Neural cell (in vitro differentiated cells): ENCODE measurements around the gene CNPPD1. TPM values are rescaled to one million over a fixed set of nuclear protein-coding genes. Genes with fewer than 3 reads are reported as not detected.
"Not testable (repeated sequence)": the region's sequence is repeated elsewhere in the genome, so short reads cannot be mapped to it uniquely, and the experiment has no call there.

Experiments used
- H2AFZ ChIP-seq: fragments of 200-600, 300-800 bp; sonication (generic), shearing (Covaris generic); 2 replicates; pipeline ENCODE4 v1.6.0; 2014; ENCODE audit warnings: low read depth, mild to moderate bottlenecking, antibody characterized with exemption, low read length, moderate library complexity
- H3F3A ChIP-seq: fragments of 200-600 bp; shearing (Covaris generic); 2 replicates; pipeline ENCODE4 v1.6.1; 2016; ENCODE audit warnings: mild to moderate bottlenecking, moderate library complexity, mixed read lengths, antibody characterized with exemption, low read length; ENCODE audit not compliant: insufficient read depth, poor library complexity, severe bottlenecking
- H3K27ac ChIP-seq: fragments of 200-600, 300-800 bp; sonication (generic), shearing (Covaris generic); 2 replicates; pipeline ENCODE4 v1.5.1; 2014; ENCODE audit warnings: mild to moderate bottlenecking, low read length, moderate library complexity
- H3K27me3 ChIP-seq: fragments of 300-800, 200-600 bp; sonication (generic), shearing (Covaris generic); 2 replicates; pipeline ENCODE4 v1.6.0; 2014; ENCODE audit warnings: mild to moderate bottlenecking, low read depth, low read length, moderate library complexity; ENCODE audit not compliant: insufficient read depth
- H3K36me3 ChIP-seq: fragments of 300-800, 200-600 bp; sonication (generic), shearing (Covaris generic); 2 replicates; pipeline ENCODE4 v1.5.1; 2014; ENCODE audit warnings: mild to moderate bottlenecking, antibody characterized with exemption, low read length, moderate library complexity; ENCODE audit not compliant: insufficient read depth
- H3K4me2 ChIP-seq: fragments of 300-800, 200-600 bp; sonication (generic), shearing (Covaris generic); 2 replicates; pipeline ENCODE4 v1.6.0; 2014; ENCODE audit warnings: mild to moderate bottlenecking, low read length
- H3K4me3 ChIP-seq: fragments of 300-800, 200-600 bp; sonication (generic), shearing (Covaris generic); 2 replicates; pipeline ENCODE4 v1.5.1; 2014; ENCODE audit warnings: mild to moderate bottlenecking, low read length, moderate library complexity
- H3K79me2 ChIP-seq: fragments of 200-600 bp; shearing (Covaris generic); replicated peaks from 2 replicates; pipeline ENCODE4 v1.6.0; 2014; ENCODE audit warnings: mild to moderate bottlenecking, low read length, moderate library complexity; ENCODE audit not compliant: insufficient read depth
- H3K9ac ChIP-seq: fragments of 300-800, 200-600 bp; sonication (generic), shearing (Covaris generic); 2 replicates; pipeline ENCODE4 v1.6.1; 2016; ENCODE audit warnings: mild to moderate bottlenecking, low read length, mixed read lengths
- H3K9me2 ChIP-seq: fragments of 200-600 bp; shearing (Covaris generic); 2 replicates; pipeline ENCODE4 v1.6.1; 2016; ENCODE audit warnings: mild to moderate bottlenecking, low read length, mixed read lengths; ENCODE audit not compliant: insufficient read depth
- H3K9me3 ChIP-seq: fragments of 200-600, 300-800 bp; sonication (generic), shearing (Covaris generic); 2 replicates; pipeline ENCODE4 v1.6.1; 2016; ENCODE audit warnings: mild to moderate bottlenecking, mixed run types, low read length, moderate library complexity, mixed read lengths
- H4K20me1 ChIP-seq: fragments of 200-600 bp; shearing (Covaris generic); 2 replicates; pipeline ENCODE4 v1.6.1; 2016; ENCODE audit warnings: mild to moderate bottlenecking, mixed run types; ENCODE audit not compliant: insufficient read depth
- EP300 ChIP-seq: fragments of 450-650 bp; conservative IDR thresholded peaks from 2 replicates; pipeline ENCODE4 v1.6.1; 2014; ENCODE audit warnings: antibody characterized with exemption, mild to moderate bottlenecking, moderate library complexity; ENCODE audit not compliant: poor library complexity, severe bottlenecking
- EZH2 ChIP-seq: fragments of 200-600, 300-800 bp; shearing (Covaris generic), sonication (generic); IDR thresholded peaks from 2 replicates; pipeline ENCODE4 v1.6.1; 2014; ENCODE audit warnings: antibody characterized with exemption, low read length, borderline replicate concordance, mild to moderate bottlenecking; ENCODE audit not compliant: insufficient read depth, poor library complexity, severe bottlenecking
- MXI1 ChIP-seq: fragments of 450-650 bp; conservative IDR thresholded peaks from 2 replicates; pipeline ENCODE4 v1.6.1; 2014; ENCODE audit warnings: antibody characterized with exemption, mild to moderate bottlenecking; ENCODE audit not compliant: poor library complexity, severe bottlenecking
- POLR2AphosphoS5 ChIP-seq: IDR thresholded peaks from 2 replicates; pipeline ENCODE4 v1.6.1; 2012
- SMC3 ChIP-seq: fragments of 450-650 bp; conservative IDR thresholded peaks from 2 replicates; pipeline ENCODE4 v1.6.1; 2014; ENCODE audit warnings: antibody characterized with exemption, mild to moderate bottlenecking, moderate library complexity; ENCODE audit not compliant: poor library complexity
- polyA plus RNA-seq: library from polyadenylated mRNA; depleted of rRNA; stranded (reverse); fragments of >200 nt; gene quantifications from 2 replicates; pipeline ENCODE4 v1.2.3, GENCODE V29; 2014
- TF ChIP-seq, protein P1 (sequence below): IDR thresholded peaks from 2 replicates; pipeline ENCODE4 v1.6.1; 2012; ENCODE audit warnings: borderline replicate concordance

CNPPD1 gene
- polyA plus RNA-seq, 1 donor from 2014 or later, result 89.1 TPM

DNA sequence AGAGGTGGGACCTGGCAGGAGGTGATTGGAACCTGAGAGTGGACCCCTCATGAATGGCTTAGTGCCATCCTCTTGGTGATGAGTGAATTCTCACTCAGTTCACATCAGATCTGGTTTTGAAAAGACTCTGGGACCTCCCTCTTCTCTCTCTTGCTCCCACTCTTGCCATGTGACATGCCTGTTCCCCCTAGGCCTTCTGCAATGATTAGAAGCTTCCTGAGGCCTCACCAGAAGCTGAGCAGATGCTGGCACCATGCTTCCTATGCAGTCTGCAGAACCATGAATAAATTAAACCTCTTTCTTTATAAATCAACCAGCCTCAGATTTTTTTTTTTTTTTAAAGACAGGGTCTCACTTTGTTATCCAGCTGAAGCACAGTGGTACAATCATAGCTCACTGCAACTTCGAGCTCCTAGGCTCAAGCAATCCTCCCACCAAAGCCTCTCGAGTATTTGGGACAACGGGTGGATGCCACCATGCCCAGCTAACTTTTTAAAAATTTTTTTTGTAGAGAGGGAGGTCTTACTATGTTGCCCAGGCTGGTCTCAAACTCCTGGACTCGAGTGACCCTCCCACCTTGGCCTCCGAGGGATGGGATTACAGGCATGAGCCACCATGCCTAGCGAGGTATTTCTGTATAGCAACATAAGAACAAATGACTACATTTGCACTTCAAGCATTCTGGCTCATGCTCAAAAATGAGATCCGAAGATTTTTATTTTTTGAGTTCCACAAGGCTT is 27.9 kb upstream of the CNPPD1 start:
- Histone ChIP-seq H3K9me3 (no peaks in the 10 kb centered on the region), H3K9me2 (no peaks in the 10 kb centered on the region), H3K27ac (no peak overlapping the region)

GRCh38 chr2:219201331-219201730 is 24.6 kb upstream of the CNPPD1 start:
- not testable (repeated sequence) for H3K27ac ChIP-seq, H3K4me3 ChIP-seq, H3K9me3 ChIP-seq, H3K4me2 ChIP-seq, H3K36me3 ChIP-seq, H2AFZ ChIP-seq, H3K9me2 ChIP-seq, H3F3A ChIP-seq, H3K27me3 ChIP-seq, H4K20me1 ChIP-seq, H3K9ac ChIP-seq, H3K79me2 ChIP-seq

More for the DNA sequence above, 27.9 kb upstream of the CNPPD1 start:
- TF ChIP-seq POLR2AphosphoS5 (no peak), SMC3 (no peak), EP300 (no peak), EZH2 (no peak), MXI1 (no peak)
- TF ChIP-seq, protein P1, sequence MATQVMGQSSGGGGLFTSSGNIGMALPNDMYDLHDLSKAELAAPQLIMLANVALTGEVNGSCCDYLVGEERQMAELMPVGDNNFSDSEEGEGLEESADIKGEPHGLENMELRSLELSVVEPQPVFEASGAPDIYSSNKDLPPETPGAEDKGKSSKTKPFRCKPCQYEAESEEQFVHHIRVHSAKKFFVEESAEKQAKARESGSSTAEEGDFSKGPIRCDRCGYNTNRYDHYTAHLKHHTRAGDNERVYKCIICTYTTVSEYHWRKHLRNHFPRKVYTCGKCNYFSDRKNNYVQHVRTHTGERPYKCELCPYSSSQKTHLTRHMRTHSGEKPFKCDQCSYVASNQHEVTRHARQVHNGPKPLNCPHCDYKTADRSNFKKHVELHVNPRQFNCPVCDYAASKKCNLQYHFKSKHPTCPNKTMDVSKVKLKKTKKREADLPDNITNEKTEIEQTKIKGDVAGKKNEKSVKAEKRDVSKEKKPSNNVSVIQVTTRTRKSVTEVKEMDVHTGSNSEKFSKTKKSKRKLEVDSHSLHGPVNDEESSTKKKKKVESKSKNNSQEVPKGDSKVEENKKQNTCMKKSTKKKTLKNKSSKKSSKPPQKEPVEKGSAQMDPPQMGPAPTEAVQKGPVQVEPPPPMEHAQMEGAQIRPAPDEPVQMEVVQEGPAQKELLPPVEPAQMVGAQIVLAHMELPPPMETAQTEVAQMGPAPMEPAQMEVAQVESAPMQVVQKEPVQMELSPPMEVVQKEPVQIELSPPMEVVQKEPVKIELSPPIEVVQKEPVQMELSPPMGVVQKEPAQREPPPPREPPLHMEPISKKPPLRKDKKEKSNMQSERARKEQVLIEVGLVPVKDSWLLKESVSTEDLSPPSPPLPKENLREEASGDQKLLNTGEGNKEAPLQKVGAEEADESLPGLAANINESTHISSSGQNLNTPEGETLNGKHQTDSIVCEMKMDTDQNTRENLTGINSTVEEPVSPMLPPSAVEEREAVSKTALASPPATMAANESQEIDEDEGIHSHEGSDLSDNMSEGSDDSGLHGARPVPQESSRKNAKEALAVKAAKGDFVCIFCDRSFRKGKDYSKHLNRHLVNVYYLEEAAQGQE, result no peak
- H4K20me1 ChIP-seq, result no peaks in the 10 kb centered on the region
- no peaks in the 10 kb centered on the region for H3K79me2 ChIP-seq
- no peaks in the 10 kb centered on the region for H3K36me3 ChIP-seq
- H3K27me3 ChIP-seq, result no peaks in the 10 kb centered on the region
- H3K9ac ChIP-seq, result no peak overlapping the region
- H3K4me3 ChIP-seq, result no peak overlapping the region
- no peak overlapping the region for H3K4me2 ChIP-seq
- H3F3A ChIP-seq, result no peaks in the 10 kb centered on the region
- no peak overlapping the region for H2AFZ ChIP-seq

- not testable (repeated sequence) for H3K9me3 ChIP-seq, H3K36me3 ChIP-seq, H3K27ac ChIP-seq, H3K9ac ChIP-seq, H4K20me1 ChIP-seq, H3K4me3 ChIP-seq, H3F3A ChIP-seq, H2AFZ ChIP-seq, H3K9me2 ChIP-seq, H3K79me2 ChIP-seq, H3K27me3 ChIP-seq, H3K4me2 ChIP-seq
Measured at GRCh38 chr2:219200502-219201326, 24.0 kb upstream of the CNPPD1 start.
